Endothelial cell of umbilical vein (primary cell): ENCODE data around the gene XYLT1. TPM values are rescaled to one million over a fixed set of nuclear protein-coding genes. Genes with fewer than 3 reads are reported as not detected.

Experiments used
- BruUV-seq: library from RNA; stranded (reverse); fragments of 400-500 nt; replicated peaks from 2 replicates; lab custom pipeline; 2021; lab: Mats Ljungman, UMichigan
- CTCF ChIA-PET: fragments of 300-600, 350-600 bp; sonication (Branson Sonifier 250); formaldehyde crosslinking; loops from one replicate; lab custom pipeline; 2021; ENCODE audit warnings: antibody characterized with exemption, inconsistent platforms; lab: Charles Lee
- POLR2A ChIA-PET: fragments of 300-600, 350-600 bp; sonication (Branson Sonifier 250); formaldehyde crosslinking; loops from one replicate; lab custom pipeline; 2021; ENCODE audit warnings: antibody characterized with exemption, inconsistent platforms; lab: Charles Lee
- DNase-seq: peaks from one replicate; pipeline ENCODE4 v3.0.0-alpha.2; 2011; ENCODE audit warnings: low read depth, low spot score
- FAIRE-seq: peaks from 2 replicates; lab custom pipeline; 2011; peaks lifted over from hg19 to GRCh38; lab: Jason Lieb, UNC
- H2AFZ ChIP-seq: 2 replicates; pipeline ENCODE4 v1.6.0; 2012; ENCODE audit warnings: low read depth, low read length, control low read depth, inconsistent platforms
- H3K27ac ChIP-seq: 2 replicates; pipeline ENCODE4 v1.5.1; 2011; ENCODE audit warnings: low read depth, mild to moderate bottlenecking, control low read depth, low read length, moderate library complexity; ENCODE audit not compliant: insufficient read depth
- H3K27me3 ChIP-seq, 2 experiments: 2 replicates each; pipeline versions ENCODE4 v1.6.0 to v1.6.1; 2011; ENCODE audit warnings: low read length in 2 of 2, mixed read lengths in 1 of 2; ENCODE audit not compliant: control insufficient read depth in 2 of 2, insufficient read depth in 2 of 2
- H3K36me3 ChIP-seq, 2 experiments: 2 replicates in 1 of 2; 3 replicates in 1 of 2; pipeline ENCODE4 v1.5.1; 2011; ENCODE audit warnings: low read length in 2 of 2, mild to moderate bottlenecking in 1 of 2, moderate library complexity in 1 of 2; ENCODE audit not compliant: control insufficient read depth in 2 of 2, insufficient read depth in 2 of 2; ENCODE audit errors: extremely low read depth in 1 of 2
- H3K4me1 ChIP-seq: 3 replicates; pipeline ENCODE4 v1.5.1; 2011; ENCODE audit warnings: mild to moderate bottlenecking, low read length; ENCODE audit not compliant: control insufficient read depth, insufficient read depth; ENCODE audit errors: extremely low read depth
- H3K4me2 ChIP-seq: 2 replicates; pipeline ENCODE4 v1.6.1; 2011; ENCODE audit warnings: low read length, control low read depth, mixed read lengths; ENCODE audit not compliant: insufficient read depth
- H3K4me3 ChIP-seq, 3 experiments: fragments of 200-600 bp in 1 of 3; sonication (generic), shearing (Covaris generic) in 1 of 3; replicated peaks in 1 of 3; 2 replicates each; pipeline ENCODE4 v1.5.1; 2011 to 2016; ENCODE audit warnings: control low read depth in 3 of 3, low read length in 3 of 3, mild to moderate bottlenecking in 2 of 3, inconsistent platforms in 1 of 3, low read depth in 1 of 3, moderate library complexity in 1 of 3; ENCODE audit not compliant: insufficient read depth in 1 of 3
- H3K79me2 ChIP-seq: 2 replicates; pipeline ENCODE4 v1.6.0; 2012; ENCODE audit warnings: low read length, inconsistent platforms; ENCODE audit not compliant: control insufficient read depth, insufficient read depth
- H3K9ac ChIP-seq: replicated peaks from 2 replicates; pipeline ENCODE3; 2011; ENCODE audit warnings: low read length, control low read depth; ENCODE audit not compliant: insufficient read depth; ENCODE audit errors: extremely low read depth
- H3K9me1 ChIP-seq: replicated peaks from 3 replicates; pipeline ENCODE4 v1.6.0; 2011; ENCODE audit warnings: mild to moderate bottlenecking, low read length; ENCODE audit not compliant: control insufficient read depth, insufficient read depth; ENCODE audit errors: extremely low read depth
- H3K9me3 ChIP-seq: replicated peaks from 2 replicates; pipeline ENCODE4 v1.5.1; 2012; ENCODE audit warnings: low read length, inconsistent platforms; ENCODE audit not compliant: control insufficient read depth, insufficient read depth
- H4K20me1 ChIP-seq: replicated peaks from 2 replicates; pipeline ENCODE3; 2011; ENCODE audit warnings: mild to moderate bottlenecking, low read length; ENCODE audit not compliant: control insufficient read depth, insufficient read depth; ENCODE audit errors: extremely low read depth
- EZH2 ChIP-seq: IDR thresholded peaks from 2 replicates; pipeline ENCODE4 v1.6.1; 2012; ENCODE audit warnings: borderline replicate concordance, low read depth, mild to moderate bottlenecking, moderate library complexity, low read length, inconsistent platforms; ENCODE audit not compliant: severe bottlenecking
- FOS ChIP-seq: IDR thresholded peaks from 2 replicates; pipeline ENCODE4 v1.6.1; 2011; ENCODE audit warnings: mild to moderate bottlenecking, low read length, moderate library complexity, borderline replicate concordance; ENCODE audit not compliant: insufficient read depth
- GATA2 ChIP-seq: IDR thresholded peaks from 2 replicates; pipeline ENCODE4 v1.7.0; 2011; ENCODE audit warnings: low read depth, mild to moderate bottlenecking, moderate library complexity, mixed read lengths, low read length; ENCODE audit not compliant: insufficient read length, insufficient read depth
- JUN ChIP-seq: IDR thresholded peaks from 2 replicates; pipeline ENCODE4 v1.6.1; 2011; ENCODE audit warnings: borderline replicate concordance, low read depth; ENCODE audit not compliant: insufficient read length, insufficient read depth
- MYC ChIP-seq: IDR thresholded peaks from one replicate; pipeline ENCODE4 v1.6.1; 2011; ENCODE audit warnings: mild to moderate bottlenecking, low read depth, low read length
- POLR2A ChIP-seq: IDR thresholded peaks from 2 replicates; pipeline ENCODE4 v1.6.1; 2012; ENCODE audit warnings: low read depth, mild to moderate bottlenecking, control low read depth, low read length
- POLR2AphosphoS5 ChIP-seq: IDR thresholded peaks from 2 replicates; pipeline ENCODE4 v1.6.1; 2012; ENCODE audit warnings: low read depth, mild to moderate bottlenecking, control low read depth, low read length, moderate library complexity; ENCODE audit not compliant: insufficient read depth
- dilution Hi-C: fragments of 300-500 bp; cut with MboI; formaldehyde crosslinking; loops from one replicate; pipeline ENCODE4 v1.15.0; 2019; ENCODE audit warnings: low sequenced_read_pairs; ENCODE audit not compliant: extremely low pct_ligation_motif_present
- intact Hi-C: fragments of 100-400 bp; cut with micrococcal nuclease; formaldehyde crosslinking; loops from one replicate; pipeline ENCODE4 v1.10.0; 2022
- polyA plus RNA-seq, 4 experiments: library from polyadenylated mRNA; depleted of rRNA in 3 of 4; stranded (reverse) in 3 of 4; unstranded in 1 of 4; fragments of >200 nt; gene quantifications; 2 replicates each; pipeline versions ENCODE4 v1.2.1 to v1.2.3, GENCODE V29; 2011 to 2012; ENCODE audit warnings: missing spikeins in 1 of 4
- total RNA-seq: library from RNA; stranded (reverse); gene quantifications from 2 replicates; pipeline ENCODE4 v1.2.3, GENCODE V29; 2021
- TF ChIP-seq, protein P1 (sequence below), 2 donors: IDR thresholded peaks; 1 replicate in 1 of 2; 2 replicates in 1 of 2; pipeline ENCODE4 v1.5.1; 2011; ENCODE audit warnings: low read length in 2 of 2, mild to moderate bottlenecking in 2 of 2, moderate library complexity in 2 of 2, control low read depth in 1 of 2, inconsistent platforms in 1 of 2, low read depth in 1 of 2; ENCODE audit not compliant: insufficient read depth in 1 of 2; ENCODE audit errors: extremely low read depth in 1 of 2
- TF ChIP-seq, protein P2 (sequence below): IDR thresholded peaks from 2 replicates; pipeline ENCODE4 v1.6.1; 2011; ENCODE audit not compliant: insufficient read depth, insufficient read length

Gene XYLT1
- total and polyA plus RNA-seq, 2 donors (not counting 3 experiments of a cell fraction or from before 2014, with no cell fraction given) = 0.63 to 2.9 TPM

DNA sequence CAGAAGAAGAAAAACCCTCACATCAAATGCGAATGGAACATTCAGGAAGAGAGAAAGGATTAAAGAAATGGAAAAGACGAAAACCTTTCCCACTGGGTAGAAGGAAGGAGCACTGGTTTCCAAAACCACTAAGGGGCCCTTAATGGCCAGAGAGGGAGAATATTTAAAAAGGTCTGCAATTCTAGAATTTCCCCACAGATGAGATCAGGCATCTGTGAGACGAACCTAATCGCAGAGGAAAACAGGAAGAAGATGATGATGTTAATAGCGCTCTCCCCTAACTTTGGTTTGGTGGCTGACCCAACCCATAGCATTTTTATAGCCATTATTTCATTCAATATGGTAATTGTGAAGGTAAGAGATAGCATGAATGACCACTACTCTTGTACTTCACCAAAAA, 32.8 kb downstream of the XYLT1 start:
- no peaks in the 10 kb centered on the region for H3K36me3 ChIP-seq
- TF ChIP-seq MYC (no peak), JUN (no peak), GATA2 (no peak), EZH2 (no peak), POLR2A (no peak), FOS (no peak), POLR2AphosphoS5 (no peak)
- TF ChIP-seq, protein P1, sequence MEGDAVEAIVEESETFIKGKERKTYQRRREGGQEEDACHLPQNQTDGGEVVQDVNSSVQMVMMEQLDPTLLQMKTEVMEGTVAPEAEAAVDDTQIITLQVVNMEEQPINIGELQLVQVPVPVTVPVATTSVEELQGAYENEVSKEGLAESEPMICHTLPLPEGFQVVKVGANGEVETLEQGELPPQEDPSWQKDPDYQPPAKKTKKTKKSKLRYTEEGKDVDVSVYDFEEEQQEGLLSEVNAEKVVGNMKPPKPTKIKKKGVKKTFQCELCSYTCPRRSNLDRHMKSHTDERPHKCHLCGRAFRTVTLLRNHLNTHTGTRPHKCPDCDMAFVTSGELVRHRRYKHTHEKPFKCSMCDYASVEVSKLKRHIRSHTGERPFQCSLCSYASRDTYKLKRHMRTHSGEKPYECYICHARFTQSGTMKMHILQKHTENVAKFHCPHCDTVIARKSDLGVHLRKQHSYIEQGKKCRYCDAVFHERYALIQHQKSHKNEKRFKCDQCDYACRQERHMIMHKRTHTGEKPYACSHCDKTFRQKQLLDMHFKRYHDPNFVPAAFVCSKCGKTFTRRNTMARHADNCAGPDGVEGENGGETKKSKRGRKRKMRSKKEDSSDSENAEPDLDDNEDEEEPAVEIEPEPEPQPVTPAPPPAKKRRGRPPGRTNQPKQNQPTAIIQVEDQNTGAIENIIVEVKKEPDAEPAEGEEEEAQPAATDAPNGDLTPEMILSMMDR (IDR thresholded peaks at IDR 0.05; ENCODE audit: extremely low read depth in 1 of 2, insufficient read depth in 1 of 2, low read depth in 1 of 2, low read length in 2 of 2) = no peak
- TF ChIP-seq, protein P2, sequence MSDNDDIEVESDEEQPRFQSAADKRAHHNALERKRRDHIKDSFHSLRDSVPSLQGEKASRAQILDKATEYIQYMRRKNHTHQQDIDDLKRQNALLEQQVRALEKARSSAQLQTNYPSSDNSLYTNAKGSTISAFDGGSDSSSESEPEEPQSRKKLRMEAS = no peak
- POLR2A ChIA-PET = no interaction called here
- intact Hi-C loops (no loop called here), dilution Hi-C loops (no loop called here)
- no peaks in the 10 kb centered on the region for H4K20me1 ChIP-seq
- H3K9me1 ChIP-seq = no peaks in the 10 kb centered on the region
- H3K4me1 ChIP-seq = no peaks in the 10 kb centered on the region
- DNase-seq = no peak
- BruUV-seq = no TSS peak
- no peaks in the 10 kb centered on the region for H3K27me3 ChIP-seq
- no peaks in the 10 kb centered on the region for H3K9me3 ChIP-seq
- no peak overlapping the region for H3K4me3 ChIP-seq
- H3K79me2 ChIP-seq = no peaks in the 10 kb centered on the region
- no peak overlapping the region for H3K9ac ChIP-seq
- no peak overlapping the region for H2AFZ ChIP-seq
- no peak overlapping the region for H3K4me2 ChIP-seq
- no peak overlapping the region for H3K27ac ChIP-seq
- FAIRE-seq = no peak
- CTCF ChIA-PET = no interaction called here
